BJ (cell line): ENCODE data around the gene ZNF726. TPM values are rescaled to one million over a fixed set of nuclear protein-coding genes. Genes with fewer than 3 reads are reported as not detected.
"Not testable (repeated sequence)": the region's sequence is repeated elsewhere in the genome, so short reads cannot be mapped to it uniquely, and the experiment has no call there.

Source experiments
- CTCF ChIA-PET: fragments of 350-600 bp; formaldehyde crosslinking; extraction: SDS; loops from one replicate; lab custom pipeline; 2021; ENCODE audit warnings: antibody characterized with exemption, inconsistent platforms; lab: Yijun Ruan, JAX
- POLR2A ChIA-PET: fragments of 300-600 bp; sonication (Branson Sonifier 250); formaldehyde crosslinking; extraction: SDS; loops from one replicate; lab custom pipeline; 2021; ENCODE audit warnings: antibody characterized with exemption; lab: Charles Lee
- DNase-seq: peaks from one replicate; pipeline ENCODE4 v3.0.0-alpha.2; 2011; ENCODE audit warnings: low read depth
- H3K27me3 ChIP-seq: 2 replicates; pipeline ENCODE4 v1.6.0; 2011; ENCODE audit warnings: low read length; ENCODE audit not compliant: control insufficient read depth, insufficient read depth
- H3K36me3 ChIP-seq: 2 replicates; pipeline ENCODE4 v1.5.1; 2011; ENCODE audit warnings: low read length; ENCODE audit not compliant: control insufficient read depth, insufficient read depth
- H3K4me3 ChIP-seq: 2 replicates; pipeline ENCODE4 v1.5.1; 2011; ENCODE audit warnings: low read depth, mild to moderate bottlenecking, control low read depth, low read length
- polyA plus RNA-seq: library from polyadenylated mRNA; depleted of rRNA; stranded (reverse); fragments of >200 nt; gene quantifications from 2 replicates; pipeline ENCODE4 v1.2.3, GENCODE V29; 2011
- TF ChIP-seq, protein P1 (sequence below): IDR thresholded peaks from 2 replicates; pipeline ENCODE4 v1.5.1; 2011; ENCODE audit warnings: low read depth, mild to moderate bottlenecking, control low read depth, inconsistent platforms, low read length, moderate library complexity; ENCODE audit not compliant: insufficient read depth

Gene ZNF726
- polyA plus RNA-seq, 1 experiment, result 1.2 TPM

DNA sequence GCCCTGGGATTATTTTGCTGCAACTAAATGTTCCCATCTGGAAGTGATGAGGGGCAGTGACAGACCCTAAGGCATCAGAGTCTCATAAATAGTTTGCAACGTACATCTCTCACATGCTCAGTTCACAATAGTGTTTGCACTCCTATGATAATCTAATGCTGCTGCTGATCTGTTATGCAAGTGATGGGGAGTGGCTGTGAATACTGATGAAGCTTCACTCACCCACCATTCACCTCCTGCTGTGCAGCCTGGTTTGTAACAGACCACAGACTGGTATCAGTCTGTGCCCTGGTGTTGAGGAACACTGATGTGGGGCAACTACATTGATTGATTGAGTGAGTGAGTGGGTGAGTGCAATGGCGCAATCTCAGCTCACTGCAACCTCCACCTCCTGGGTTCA lies 54.9 kb downstream of the ZNF726 start:
- no peaks in the 10 kb centered on the region for H3K36me3 ChIP-seq
- no peaks in the 10 kb centered on the region for H3K27me3 ChIP-seq
- POLR2A ChIA-PET, result no interaction called here
- no peak for DNase-seq
- TF ChIP-seq, protein P1, sequence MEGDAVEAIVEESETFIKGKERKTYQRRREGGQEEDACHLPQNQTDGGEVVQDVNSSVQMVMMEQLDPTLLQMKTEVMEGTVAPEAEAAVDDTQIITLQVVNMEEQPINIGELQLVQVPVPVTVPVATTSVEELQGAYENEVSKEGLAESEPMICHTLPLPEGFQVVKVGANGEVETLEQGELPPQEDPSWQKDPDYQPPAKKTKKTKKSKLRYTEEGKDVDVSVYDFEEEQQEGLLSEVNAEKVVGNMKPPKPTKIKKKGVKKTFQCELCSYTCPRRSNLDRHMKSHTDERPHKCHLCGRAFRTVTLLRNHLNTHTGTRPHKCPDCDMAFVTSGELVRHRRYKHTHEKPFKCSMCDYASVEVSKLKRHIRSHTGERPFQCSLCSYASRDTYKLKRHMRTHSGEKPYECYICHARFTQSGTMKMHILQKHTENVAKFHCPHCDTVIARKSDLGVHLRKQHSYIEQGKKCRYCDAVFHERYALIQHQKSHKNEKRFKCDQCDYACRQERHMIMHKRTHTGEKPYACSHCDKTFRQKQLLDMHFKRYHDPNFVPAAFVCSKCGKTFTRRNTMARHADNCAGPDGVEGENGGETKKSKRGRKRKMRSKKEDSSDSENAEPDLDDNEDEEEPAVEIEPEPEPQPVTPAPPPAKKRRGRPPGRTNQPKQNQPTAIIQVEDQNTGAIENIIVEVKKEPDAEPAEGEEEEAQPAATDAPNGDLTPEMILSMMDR, result no peak
- CTCF ChIA-PET, result no interaction called here
- H3K4me3 ChIP-seq, result no peak overlapping the region

- ChIA-PET POLR2A (no interaction called here), CTCF (no interaction called here)
- Histone ChIP-seq H3K36me3 (no peaks in the 10 kb centered on the region), H3K27me3 (no peaks in the 10 kb centered on the region), H3K4me3 (no peak overlapping the region)
- TF ChIP-seq, protein P1, result no peak
- no peak for DNase-seq
Measured at GRCh38 chr19:23971598-23971997, 56.9 kb downstream of the ZNF726 start.

GRCh38 chr19:23972161-23972560 lies 57.5 kb downstream of the ZNF726 start:
- ChIA-PET CTCF (no interaction called here), POLR2A (no interaction called here)
- TF ChIP-seq, protein P1, result no peak
- H3K36me3 ChIP-seq, result no peaks in the 10 kb centered on the region
- no peaks in the 10 kb centered on the region for H3K27me3 ChIP-seq
- DNase-seq, result no peak
- no peak overlapping the region for H3K4me3 ChIP-seq

DNA sequence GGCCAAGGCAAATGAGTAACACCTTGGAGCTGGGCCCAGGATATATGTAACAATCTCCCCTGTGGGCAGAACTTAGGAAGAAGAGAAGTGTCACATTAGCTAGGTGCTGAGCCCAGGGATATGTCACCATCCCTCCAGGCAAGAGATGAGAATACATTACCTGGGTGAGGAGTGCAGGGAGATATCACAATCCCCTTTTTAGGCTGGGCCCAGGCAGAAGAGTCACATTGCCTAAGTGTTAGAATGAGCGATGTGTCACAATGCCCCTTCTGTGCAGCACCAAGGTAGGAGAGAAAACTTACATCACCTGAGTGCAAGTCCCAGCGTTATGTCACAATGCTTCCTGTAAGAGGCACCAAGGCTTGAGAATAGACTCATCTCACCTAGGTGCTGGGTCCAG lies 60.3 kb downstream of the ZNF726 start:
- no peak for DNase-seq
- Histone ChIP-seq H3K36me3 (no peaks in the 10 kb centered on the region), H3K27me3 (no peaks in the 10 kb centered on the region), H3K4me3 (no peak overlapping the region)
- ChIA-PET POLR2A (no interaction called here), CTCF (no interaction called here)
- TF ChIP-seq, protein P1, result no peak

- CTCF ChIA-PET, H3K36me3 ChIP-seq, H3K4me3 ChIP-seq, DNase-seq, H3K27me3 ChIP-seq, POLR2A ChIA-PET: not testable (repeated sequence)
Measured at GRCh38 chr19:23976631-23977030, 61.9 kb downstream of the ZNF726 start.

DNA sequence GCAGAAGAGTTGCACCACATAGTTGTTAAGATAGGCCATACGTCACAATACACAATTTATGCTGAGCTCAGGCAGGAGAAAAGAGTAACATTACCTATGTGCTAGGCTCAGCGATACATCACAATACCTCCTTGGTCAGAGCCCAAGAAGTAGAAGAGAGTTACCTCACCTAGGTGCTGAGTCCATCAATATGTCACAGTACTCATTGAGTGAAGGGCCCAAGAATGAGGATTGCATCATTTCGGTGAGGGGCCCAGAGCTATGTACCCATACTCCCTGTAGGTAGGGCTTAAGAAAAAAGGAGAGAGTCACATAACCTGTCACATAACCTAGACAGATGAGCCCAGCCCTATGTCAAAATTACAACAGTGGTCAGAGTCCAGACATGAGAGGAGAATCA lies 62.6 kb downstream of the ZNF726 start:
- DNase-seq, CTCF ChIA-PET, H3K36me3 ChIP-seq, POLR2A ChIA-PET, H3K27me3 ChIP-seq, H3K4me3 ChIP-seq: not testable (repeated sequence)
